KBM-7 (cell line): ENCODE measurements around the gene STAT4.

Experiments
- DNase-seq: peaks from one replicate; pipeline ENCODE4 v3.0.0-alpha.2; 2015
- in situ Hi-C: fragments of 300-500 bp; cut with MboI; formaldehyde crosslinking; loops from 2 replicates; pipeline ENCODE4 v1.14.3; 2020; ENCODE audit warnings: low sequenced_read_pairs, low pct_unique_long_range_greater_than_20kb, mixed read lengths

The STAT4 gene

GRCh38 chr2:191063584-191063983 lies 87.2 kb downstream of the STAT4 start:
- in situ Hi-C loops, result no loop called here
- DNase-seq, result no peak

- in situ Hi-C loops, result no loop called here
- no peak for DNase-seq
Observed at GRCh38 chr2:191061381-191061980, 89.3 kb downstream of the STAT4 start.

- in situ Hi-C loops, result loop anchor here (10.0 kb wide), 1 partner anchor 95 kb away; the partner anchor contains the start of gene STAT4
- no peak for DNase-seq
Observed at GRCh38 chr2:191059308-191059707, 91.5 kb downstream of the STAT4 start.

- in situ Hi-C loops, result loop anchor here (10.0 kb wide), 1 partner anchor 99 kb away; the partner anchor contains the start of gene STAT4
Observed at GRCh38 chr2:191056228-191056627, 94.6 kb downstream of the STAT4 start.

GRCh38 chr2:191053256-191053655 lies 97.5 kb downstream of the STAT4 start:
- in situ Hi-C loops, result loop anchor here (10.0 kb wide), 1 partner anchor 102 kb away; the partner anchor contains the start of gene STAT4
- no peak for DNase-seq

More at GRCh38 chr2:191056228-191056627, 94.6 kb downstream of the STAT4 start:
- peak; percentile 65 for DNase-seq

GRCh38 chr2:191051825-191052778 lies 98.7 kb downstream of the STAT4 start:
- in situ Hi-C loops, result loop anchor here (10.0 kb wide), 1 partner anchor 103 kb away; the partner anchor contains the start of gene STAT4
- DNase-seq, result peak; percentile 88

- DNase-seq, result no peak
- in situ Hi-C loops, result loop anchor here (10.0 kb wide), 1 partner anchor 104 kb away; the partner anchor contains the start of gene STAT4
Observed at GRCh38 chr2:191051177-191051576, 99.6 kb downstream of the STAT4 start.

- in situ Hi-C loops, result loop anchor here (10.0 kb wide), 1 partner anchor 104 kb away; the partner anchor contains the start of gene STAT4
- DNase-seq, result no peak
Observed at GRCh38 chr2:191050640-191050987, 100.2 kb downstream of the STAT4 start.

- in situ Hi-C loops, result loop anchor here (10.0 kb wide), 1 partner anchor 105 kb away; the partner anchor contains the start of gene STAT4
- DNase-seq, result no peak
Observed at GRCh38 chr2:191049728-191050639, 100.8 kb downstream of the STAT4 start.

GRCh38 chr2:191048073-191048472 lies 102.7 kb downstream of the STAT4 start:
- in situ Hi-C loops, result no loop called here
- DNase-seq, result no peak

- in situ Hi-C loops, result no loop called here
- no peak for DNase-seq
Observed at GRCh38 chr2:191045141-191045540, 105.7 kb downstream of the STAT4 start.

GRCh38 chr2:191043438-191043837 lies 107.4 kb downstream of the STAT4 start:
- DNase-seq, result no peak
- in situ Hi-C loops, result no loop called here

- in situ Hi-C loops, result no loop called here
- no peak for DNase-seq
Observed at GRCh38 chr2:191041418-191042161, 109.2 kb downstream of the STAT4 start.

GRCh38 chr2:191039616-191040015 lies 111.2 kb downstream of the STAT4 start:
- in situ Hi-C loops, result no loop called here

GRCh38 chr2:191038741-191039140 lies 112.1 kb downstream of the STAT4 start:
- in situ Hi-C loops, result no loop called here
- no peak for DNase-seq

More at GRCh38 chr2:191039616-191040015, 111.2 kb downstream of the STAT4 start:
- no peak for DNase-seq

- DNase-seq, result peak; percentile 53
- in situ Hi-C loops, result no loop called here
Observed at GRCh38 chr2:191038241-191038725, 112.5 kb downstream of the STAT4 start.

GRCh38 chr2:191037351-191037750 lies 113.4 kb downstream of the STAT4 start:
- DNase-seq, result no peak
- in situ Hi-C loops, result no loop called here

- in situ Hi-C loops, result no loop called here
- DNase-seq, result no peak
Observed at GRCh38 chr2:191036363-191036762, 114.4 kb downstream of the STAT4 start.
